GM21619 (cell line): ENCODE data around the gene DIAPH3.
"Not testable (repeated sequence)": the region's sequence is repeated elsewhere in the genome, so short reads cannot be mapped to it uniquely, and the experiment has no call there.

Source experiments
- ATAC-seq: cut with Tn5 transposase; IDR thresholded peaks from one replicate; pipeline ENCODE4 v1.9.1; 2021; ENCODE audit not compliant: unreplicated experiment

DIAPH3 gene

GRCh38 chr13:60095300-60095699 lies 68.4 kb downstream of the DIAPH3 start:
- no peak for ATAC-seq

- ATAC-seq, result no peak
These were observed 69.2 kb downstream of the DIAPH3 start for GRCh38 chr13:60094385-60095088.

GRCh38 chr13:60093425-60094019 lies 70.2 kb downstream of the DIAPH3 start:
- no peak for ATAC-seq

GRCh38 chr13:60091573-60091972 lies 72.2 kb downstream of the DIAPH3 start:
- ATAC-seq, result no peak

DNA sequence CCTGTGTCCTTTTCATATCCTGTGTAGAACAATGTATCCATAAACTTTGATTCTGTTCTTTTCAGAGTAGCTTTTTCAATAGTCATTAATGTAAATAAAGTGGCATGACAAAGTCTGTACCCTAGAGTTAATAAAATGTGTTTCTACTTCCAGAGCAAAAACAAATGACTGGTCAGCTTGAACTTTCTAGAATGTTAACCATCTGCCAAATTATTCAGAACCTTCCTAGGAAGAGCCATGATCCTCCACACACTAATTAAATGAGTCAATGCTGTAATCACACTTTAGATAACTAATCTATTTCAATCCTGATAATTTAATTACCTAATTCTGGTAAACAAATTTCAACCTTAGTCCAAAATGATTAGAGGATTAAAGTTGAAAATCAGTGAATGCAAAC lies 73.2 kb downstream of the DIAPH3 start:
- no peak for ATAC-seq

DNA sequence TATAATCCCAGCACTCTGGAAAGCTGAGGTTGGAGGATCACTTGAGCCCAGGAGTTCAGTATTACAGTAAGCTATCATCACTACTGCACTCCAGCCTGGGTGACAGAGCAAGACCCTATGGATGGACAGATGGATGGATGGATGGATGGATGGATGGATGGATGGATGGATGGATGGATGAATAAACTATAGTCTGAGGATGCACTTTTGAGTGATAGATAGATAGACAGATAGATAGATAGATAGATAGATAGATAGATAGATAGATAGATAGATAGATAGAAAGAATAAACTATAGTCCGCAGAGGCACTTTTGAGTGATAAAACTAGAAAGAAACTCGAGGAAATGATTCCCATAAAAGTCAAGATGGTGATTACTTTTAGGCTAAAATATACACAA lies 79.9 kb downstream of the DIAPH3 start:
- not testable (repeated sequence) for ATAC-seq

- ATAC-seq, result no peak
These were observed 82.9 kb downstream of the DIAPH3 start for GRCh38 chr13:60080850-60081249.

DNA sequence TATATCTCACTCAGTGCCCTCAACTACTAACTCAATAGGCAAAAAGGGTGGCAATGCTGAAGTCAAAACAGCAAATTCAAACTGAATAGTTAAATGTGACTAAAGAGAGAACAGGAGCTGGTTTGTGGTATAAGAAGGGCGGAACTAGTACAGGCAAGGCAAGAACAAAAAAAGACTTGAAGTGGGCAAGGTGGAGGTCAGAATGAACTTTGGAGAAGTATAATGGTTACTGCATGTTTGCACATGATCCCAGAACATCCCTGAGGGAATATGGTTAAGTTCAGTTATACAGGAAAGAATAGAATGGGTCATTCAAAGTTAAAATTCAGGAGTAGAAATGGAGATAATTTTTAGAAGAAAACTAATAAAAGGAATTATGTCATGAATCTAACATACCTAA lies 85.5 kb downstream of the DIAPH3 start:
- ATAC-seq, result no peak

GRCh38 chr13:60075850-60076249 lies 87.9 kb downstream of the DIAPH3 start:
- no peak for ATAC-seq

DNA sequence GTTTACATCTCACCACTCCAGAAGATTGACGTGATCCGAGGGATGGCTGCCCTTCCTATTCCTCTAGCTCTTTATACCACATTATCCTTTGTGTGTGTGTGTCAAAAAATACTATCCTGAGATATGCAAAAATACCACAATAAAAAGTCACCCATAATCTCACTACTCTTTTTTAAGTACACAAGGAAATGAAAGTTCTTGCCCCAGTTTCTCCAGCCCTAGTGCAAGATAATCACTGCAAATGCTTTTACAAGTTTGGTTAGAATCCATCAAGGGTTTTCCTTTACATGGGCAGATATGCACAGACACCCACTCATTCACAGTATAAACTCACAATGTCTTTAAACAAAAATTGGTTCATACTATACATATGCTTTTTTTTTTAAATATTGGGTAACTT lies 89.3 kb downstream of the DIAPH3 start:
- ATAC-seq, result no peak

DNA sequence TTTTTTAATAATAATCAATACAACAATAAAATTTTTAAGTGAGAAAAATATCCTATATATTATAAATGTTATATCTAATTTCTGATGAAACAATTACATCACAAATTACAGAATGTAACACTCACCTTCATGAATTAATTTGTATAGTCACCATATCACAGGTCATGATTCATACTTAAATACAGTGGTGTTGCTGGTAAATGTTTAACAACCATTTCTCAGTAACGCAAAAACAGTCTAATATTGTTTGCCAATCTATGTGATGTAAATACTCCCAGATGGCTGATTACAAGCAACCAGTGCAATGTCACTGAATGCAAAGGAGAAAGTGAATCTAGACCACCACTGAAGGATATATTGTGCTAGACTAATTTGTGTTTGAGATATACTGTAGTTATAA lies 97.5 kb downstream of the DIAPH3 start:
- ATAC-seq, result no peak

DNA sequence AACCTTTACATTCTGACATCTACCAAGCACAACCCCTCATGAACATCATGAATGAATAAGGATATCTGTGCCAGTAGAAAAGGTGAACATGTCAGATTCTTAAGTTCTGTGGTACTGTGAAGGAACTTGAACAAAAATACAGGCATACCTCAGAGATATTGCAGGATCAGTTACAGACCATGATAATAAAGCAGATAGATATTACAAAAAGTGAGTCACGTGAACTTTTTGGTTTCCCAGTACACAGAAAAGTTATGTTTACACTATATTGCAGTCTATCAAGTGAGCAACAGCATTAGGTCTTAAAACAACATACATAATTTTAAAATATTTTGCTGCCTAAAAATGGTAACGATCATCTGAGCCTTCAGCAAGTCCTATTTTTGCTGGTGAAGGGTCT lies 101.2 kb downstream of the DIAPH3 start:
- no peak for ATAC-seq

DNA sequence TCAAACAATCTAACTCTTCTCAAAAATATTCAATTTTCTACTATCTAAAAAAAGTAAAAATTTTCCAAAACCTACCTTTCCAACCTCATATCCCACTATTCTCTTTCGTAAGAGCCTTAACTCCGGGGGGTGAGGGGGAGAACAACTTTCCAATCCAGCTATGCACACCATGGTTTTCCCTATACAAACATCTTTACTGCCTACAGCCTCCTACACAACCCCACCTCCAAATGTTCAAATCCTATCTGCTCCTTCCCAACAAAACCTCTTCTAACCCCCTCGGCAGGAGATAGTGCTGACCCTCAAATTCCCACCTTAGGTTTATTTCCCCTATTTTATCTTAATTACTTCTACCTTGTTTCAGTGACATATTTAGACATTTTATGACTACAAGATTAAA lies 102.0 kb downstream of the DIAPH3 start:
- ATAC-seq, result no peak

- no peak for ATAC-seq
These were observed 111.9 kb downstream of the DIAPH3 start for GRCh38 chr13:60051754-60052285.

- ATAC-seq, result not testable (repeated sequence)
These were observed 115.4 kb downstream of the DIAPH3 start for GRCh38 chr13:60048353-60048752.

DNA sequence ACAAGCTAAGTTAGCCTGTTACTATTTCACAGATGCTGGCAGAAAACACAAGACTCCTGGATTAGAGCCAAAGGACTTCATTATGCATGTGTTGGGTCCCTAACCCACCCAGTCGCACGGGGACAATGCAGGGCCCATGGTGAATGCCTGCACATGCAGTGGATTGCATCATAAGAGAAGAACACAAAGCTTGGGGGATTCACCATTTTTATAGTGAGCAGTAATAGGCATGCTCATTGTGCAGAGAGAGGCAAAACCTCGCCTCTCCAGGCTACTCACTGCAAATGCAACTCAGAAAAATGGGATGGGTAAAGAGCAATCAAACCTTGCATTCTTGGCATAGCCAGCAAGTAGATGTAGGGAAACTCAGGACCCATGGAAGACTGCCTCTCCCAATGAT lies 115.8 kb downstream of the DIAPH3 start:
- ATAC-seq, result no peak

DNA sequence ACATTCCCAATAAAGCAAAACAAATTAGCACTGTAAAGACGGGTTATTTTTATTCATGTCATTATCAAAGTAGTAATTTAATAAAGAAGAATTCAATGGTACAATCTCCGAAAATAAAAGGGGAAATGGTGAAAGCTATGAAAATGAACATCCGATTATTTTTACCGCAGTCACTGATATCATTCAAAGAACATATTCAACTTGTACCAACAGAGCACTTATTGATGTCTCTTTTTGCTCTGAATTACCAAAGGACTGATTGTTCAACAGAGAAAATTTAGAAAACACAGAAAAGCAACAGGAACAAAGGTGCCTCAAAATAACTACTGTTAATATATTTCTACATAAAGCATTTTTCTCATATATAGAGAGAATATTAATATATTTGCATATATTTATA lies 119.4 kb downstream of the DIAPH3 start:
- no peak for ATAC-seq

DNA sequence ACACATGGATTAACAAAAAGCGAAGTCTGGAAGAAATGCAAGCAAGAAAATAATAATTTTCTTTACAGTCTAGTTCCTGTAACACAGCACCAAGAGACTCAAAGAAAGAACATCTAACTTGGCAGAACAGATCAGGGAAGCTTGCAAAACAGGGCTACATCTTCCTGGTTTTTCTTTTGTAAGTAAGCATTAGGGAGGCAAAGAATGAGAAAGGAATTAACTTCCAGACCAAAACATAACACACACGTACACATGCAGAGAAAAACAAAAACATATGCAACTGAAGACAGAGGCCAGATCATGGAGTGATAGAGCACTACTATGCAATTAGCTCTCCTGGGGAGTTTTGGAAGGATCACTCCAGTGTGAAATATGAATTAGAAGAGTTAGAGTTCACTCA lies 120.5 kb downstream of the DIAPH3 start:
- ATAC-seq, result no peak

DNA sequence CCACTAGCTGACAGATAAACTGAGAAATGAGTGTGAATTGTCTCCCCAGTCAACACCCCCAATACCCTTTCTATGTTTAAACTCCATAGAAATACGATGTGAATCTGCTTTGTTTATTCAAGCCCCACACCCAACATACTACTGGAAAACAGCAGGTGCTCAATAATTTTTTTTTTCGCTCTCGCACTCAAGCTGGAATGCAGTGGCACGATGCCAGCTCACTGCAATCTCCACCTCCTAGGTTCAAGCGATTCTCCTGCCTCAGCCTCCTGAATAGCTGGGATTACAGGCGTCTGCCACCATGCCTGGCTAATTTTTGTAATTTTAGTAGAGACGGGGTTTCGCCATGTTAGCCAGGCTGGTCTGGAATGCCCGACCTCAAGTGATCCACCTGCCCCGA lies 123.1 kb downstream of the DIAPH3 start:
- ATAC-seq, result not testable (repeated sequence)

- ATAC-seq, result no peak
These were observed 127.9 kb downstream of the DIAPH3 start for GRCh38 chr13:60035874-60036273.

DNA sequence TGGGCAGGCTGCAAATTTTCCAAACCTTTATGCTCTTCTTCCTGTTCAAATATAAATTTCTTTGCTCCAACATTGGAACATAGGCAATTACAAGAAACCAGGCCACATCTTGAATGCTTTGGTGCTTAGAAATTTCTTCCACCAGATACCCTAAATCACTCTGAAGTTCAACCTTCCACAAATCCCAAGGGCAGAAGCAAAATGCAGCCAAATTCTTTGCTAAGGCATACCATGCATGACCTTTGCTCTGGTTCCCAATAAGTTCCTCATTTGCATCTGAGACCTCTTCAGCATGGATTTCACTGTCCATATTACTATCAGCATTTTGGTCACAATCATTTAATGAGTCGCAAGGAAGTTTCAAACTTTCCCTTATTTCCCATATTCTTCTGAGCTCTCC lies 130.9 kb downstream of the DIAPH3 start:
- no peak for ATAC-seq

GRCh38 chr13:60028021-60028420 lies 135.7 kb downstream of the DIAPH3 start:
- no peak for ATAC-seq

DNA sequence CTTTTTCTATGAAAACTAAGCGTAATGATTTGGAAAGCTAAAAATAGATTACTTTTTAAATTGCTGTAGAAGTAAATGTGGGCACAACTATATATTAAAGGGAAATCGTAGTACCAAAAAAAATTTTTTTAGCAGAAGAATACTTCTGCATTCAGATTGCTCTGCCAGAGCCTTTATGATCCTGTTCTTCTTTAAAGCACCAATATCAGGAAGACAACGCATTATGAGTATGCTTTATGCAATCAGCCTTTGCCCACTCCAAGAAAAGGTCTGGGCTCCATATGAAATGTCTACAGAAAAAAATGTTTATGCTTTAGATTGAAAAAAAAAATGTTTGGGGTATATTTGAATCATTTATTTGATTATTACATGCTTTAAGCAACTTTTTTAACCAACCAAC lies 137.4 kb downstream of the DIAPH3 start:
- ATAC-seq, result no peak
